GM12891 (cell line): Measurements from ENCODE around the gene CEP19.

Experiments
- PAX5 ChIP-seq: IDR thresholded peaks from 2 replicates; pipeline ENCODE4 v1.6.1; 2011; ENCODE audit warnings: low read length, moderate library complexity, mild to moderate bottlenecking; ENCODE audit not compliant: insufficient read depth, severe bottlenecking
- POLR2A ChIP-seq: IDR thresholded peaks from 2 replicates; pipeline ENCODE4 v1.6.1; 2011; ENCODE audit warnings: low read depth, low read length, control low read depth
- POLR2AphosphoS5 ChIP-seq: IDR thresholded peaks from 2 replicates; pipeline ENCODE4 v1.6.1; 2011; ENCODE audit warnings: low read depth, low read length, control low read depth
- POU2F2 ChIP-seq: IDR thresholded peaks from 2 replicates; pipeline ENCODE4 v1.6.1; 2011; ENCODE audit warnings: low read depth, mild to moderate bottlenecking, control low read depth, low read length, moderate library complexity
- SPI1 ChIP-seq: IDR thresholded peaks from 2 replicates; pipeline ENCODE4 v1.6.1; 2011; ENCODE audit warnings: low read depth, low read length, control low read depth
- TAF1 ChIP-seq: IDR thresholded peaks from 2 replicates; pipeline ENCODE4 v1.6.1; 2011; ENCODE audit warnings: low read depth, low read length, control low read depth

DNA sequence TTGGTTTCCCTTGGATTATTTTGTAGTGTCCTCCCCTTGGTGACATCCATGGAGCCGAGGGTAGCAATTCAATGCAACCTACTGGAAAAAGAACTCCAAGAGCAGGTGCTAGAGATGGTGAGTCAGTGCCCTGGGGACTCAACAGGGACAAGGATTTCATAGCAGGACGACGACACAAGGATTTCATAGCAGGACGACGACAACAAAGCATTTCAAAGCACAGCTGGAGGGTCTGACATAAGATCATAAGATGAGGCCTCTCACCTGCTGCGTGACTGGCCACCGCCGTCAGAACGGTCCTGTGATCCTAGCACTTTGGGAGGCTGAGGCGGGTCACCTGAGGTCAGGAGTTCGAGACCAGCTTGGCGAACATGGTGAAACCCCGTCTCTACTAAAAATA, 50.0 kb downstream of the CEP19 start:
- TF ChIP-seq POLR2A (no peak), POLR2AphosphoS5 (0 out of 2 replicates have a peak, but pooled peaks have one; percentile 18), POU2F2 (no peak), SPI1 (no peak), TAF1 (no peak), PAX5 (no peak)
